HG02571 (cell line): ENCODE measurements around the gene MAP7D2.
"Not testable (repeated sequence)": the region's sequence is repeated elsewhere in the genome, so short reads cannot be mapped to it uniquely, and the experiment has no call there.

Experiments used
- ATAC-seq: cut with Tn5 transposase; IDR thresholded peaks from one replicate; pipeline ENCODE4 v1.9.1; 2021; ENCODE audit warnings: mild to moderate bottlenecking, moderate library complexity; ENCODE audit not compliant: unreplicated experiment

MAP7D2 gene

GRCh38 chrX:20116577-20117240, at the start of gene MAP7D2:
TSS of gene MAP7D2 (minus strand) at chrX:20116907. CDS start at chrX:20116879, 28 bp downstream.
- no peak for ATAC-seq

- ATAC-seq, result not testable (repeated sequence)
These were observed 45.8 kb upstream of the MAP7D2 start for GRCh38 chrX:20162516-20162915.

- ATAC-seq, result no peak
These were observed 43.2 kb upstream of the MAP7D2 start for GRCh38 chrX:20159797-20160385.

GRCh38 chrX:20151689-20152088, 35.0 kb upstream of the MAP7D2 start:
- ATAC-seq, result no peak

GRCh38 chrX:20149326-20149725, 32.6 kb upstream of the MAP7D2 start:
- ATAC-seq, result no peak

- ATAC-seq, result no peak
These were observed 30.9 kb upstream of the MAP7D2 start for GRCh38 chrX:20147561-20147960.

- no peak for ATAC-seq
These were observed 27.8 kb upstream of the MAP7D2 start for GRCh38 chrX:20144491-20144890.

- no peak for ATAC-seq
These were observed 26.9 kb upstream of the MAP7D2 start for GRCh38 chrX:20143561-20143960.

GRCh38 chrX:20143111-20143510, 26.4 kb upstream of the MAP7D2 start:
- ATAC-seq, result no peak

- ATAC-seq, result peak; percentile 98
These were observed 24.8 kb upstream of the MAP7D2 start, which contains the start of gene EIF1AX for GRCh38 chrX:20141281-20142220. TSS of gene EIF1AX (minus strand) at chrX:20141838. CDS start at chrX:20141640, 198 bp downstream.

- ATAC-seq, result no peak
These were observed 23.7 kb upstream of the MAP7D2 start for GRCh38 chrX:20140420-20140819.

GRCh38 chrX:20139966-20140365, 23.3 kb upstream of the MAP7D2 start:
- no peak for ATAC-seq

GRCh38 chrX:20135944-20136343, 19.2 kb upstream of the MAP7D2 start:
- no peak for ATAC-seq

- ATAC-seq, result no peak
These were observed 16.0 kb upstream of the MAP7D2 start for GRCh38 chrX:20132666-20133065.

GRCh38 chrX:20130357-20130756, 13.7 kb upstream of the MAP7D2 start:
- no peak for ATAC-seq

GRCh38 chrX:20129547-20129946, 12.8 kb upstream of the MAP7D2 start:
- no peak for ATAC-seq

GRCh38 chrX:20128670-20129069, 12.0 kb upstream of the MAP7D2 start:
- ATAC-seq, result no peak

- ATAC-seq, result not testable (repeated sequence)
These were observed 10.7 kb upstream of the MAP7D2 start for GRCh38 chrX:20127440-20127839.

GRCh38 chrX:20126833-20127232, 10.1 kb upstream of the MAP7D2 start:
- not testable (repeated sequence) for ATAC-seq

GRCh38 chrX:20124964-20125363, 8.3 kb upstream of the MAP7D2 start:
- no peak for ATAC-seq

GRCh38 chrX:20118065-20118824, 1.5 kb upstream of the MAP7D2 start:
- ATAC-seq, result no peak
